Measurements from ENCODE around the gene ZNF831. TPM values are rescaled to one million over a fixed set of nuclear protein-coding genes. Genes with fewer than 3 reads are reported as not detected.

ZNF831 gene
- total RNA-seq, 4 donors from 2014 or later = 0.20 to 0.30 (median 0.24) TPM

DNA sequence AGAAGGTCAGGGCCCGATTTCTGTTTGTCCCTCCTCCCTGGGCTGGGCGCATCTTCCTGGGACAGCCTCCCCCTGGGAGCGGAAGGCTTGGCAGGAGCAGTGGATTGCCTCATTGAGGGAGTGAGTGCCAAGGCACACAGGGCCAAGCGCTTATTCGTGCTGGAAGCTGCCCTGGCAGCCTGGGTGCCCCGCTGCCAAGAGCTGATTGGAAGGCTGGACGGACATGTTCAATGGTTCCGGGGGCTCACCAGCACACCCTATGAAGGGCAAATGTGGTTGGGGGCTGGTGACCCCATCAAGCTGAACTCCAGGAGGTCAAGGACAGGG is 10.3 kb upstream of the ZNF831 start:
- DNase-seq (ENCODE audit: low spot score in 2 of 2) = peak; percentile 51 to 92

DNA sequence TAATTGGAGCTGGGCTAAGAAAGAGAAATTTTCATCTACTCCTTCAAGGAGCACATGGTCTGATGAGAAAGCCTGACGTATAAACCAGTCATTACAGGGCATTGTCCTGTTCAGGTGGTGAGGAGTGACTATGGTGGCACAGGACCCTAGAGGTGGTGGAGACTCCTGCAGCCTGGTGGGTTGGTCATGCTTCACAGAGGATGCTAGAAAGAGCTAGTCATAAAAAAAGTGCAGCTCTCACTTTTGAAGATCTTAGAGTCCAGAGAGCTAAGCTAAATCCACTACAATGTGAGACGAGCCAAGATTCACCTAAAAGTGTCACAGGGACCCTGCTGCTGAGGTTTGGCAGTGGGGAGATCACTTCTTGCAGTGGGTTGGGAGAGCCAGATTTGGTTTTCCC is 9.8 kb upstream of the ZNF831 start:
- TF ChIP-seq, protein P1, sequence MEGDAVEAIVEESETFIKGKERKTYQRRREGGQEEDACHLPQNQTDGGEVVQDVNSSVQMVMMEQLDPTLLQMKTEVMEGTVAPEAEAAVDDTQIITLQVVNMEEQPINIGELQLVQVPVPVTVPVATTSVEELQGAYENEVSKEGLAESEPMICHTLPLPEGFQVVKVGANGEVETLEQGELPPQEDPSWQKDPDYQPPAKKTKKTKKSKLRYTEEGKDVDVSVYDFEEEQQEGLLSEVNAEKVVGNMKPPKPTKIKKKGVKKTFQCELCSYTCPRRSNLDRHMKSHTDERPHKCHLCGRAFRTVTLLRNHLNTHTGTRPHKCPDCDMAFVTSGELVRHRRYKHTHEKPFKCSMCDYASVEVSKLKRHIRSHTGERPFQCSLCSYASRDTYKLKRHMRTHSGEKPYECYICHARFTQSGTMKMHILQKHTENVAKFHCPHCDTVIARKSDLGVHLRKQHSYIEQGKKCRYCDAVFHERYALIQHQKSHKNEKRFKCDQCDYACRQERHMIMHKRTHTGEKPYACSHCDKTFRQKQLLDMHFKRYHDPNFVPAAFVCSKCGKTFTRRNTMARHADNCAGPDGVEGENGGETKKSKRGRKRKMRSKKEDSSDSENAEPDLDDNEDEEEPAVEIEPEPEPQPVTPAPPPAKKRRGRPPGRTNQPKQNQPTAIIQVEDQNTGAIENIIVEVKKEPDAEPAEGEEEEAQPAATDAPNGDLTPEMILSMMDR (IDR thresholded peaks at IDR 0.05) = no peak
- DNase-seq (ENCODE audit: low spot score in 2 of 2) = no peak
- H3K4me3 ChIP-seq (ENCODE audit: low read depth, poor library complexity, severe bottlenecking) = no peak overlapping the region
- intact Hi-C loops (cut with DNase I; ENCODE audit: low total_unique reads) = no loop called here
- WGBS, 2 donors = 58 to 69% methylated on average over 2 of the region's 2 CpGs

More for the DNA sequence above, 10.3 kb upstream of the ZNF831 start:
- no peak for TF ChIP-seq POLR2A (IDR thresholded peaks at IDR 0.05)
- TF ChIP-seq, protein P1 (IDR thresholded peaks at IDR 0.05) = no peak
- 27 to 49% methylated on average over 6 to 8 of the region's 8 CpGs for WGBS, 2 donors
- no peak overlapping the region for H3K4me3 ChIP-seq (ENCODE audit: low read depth, poor library complexity, severe bottlenecking)
- intact Hi-C loops (cut with DNase I; ENCODE audit: low total_unique reads) = no loop called here

DNA sequence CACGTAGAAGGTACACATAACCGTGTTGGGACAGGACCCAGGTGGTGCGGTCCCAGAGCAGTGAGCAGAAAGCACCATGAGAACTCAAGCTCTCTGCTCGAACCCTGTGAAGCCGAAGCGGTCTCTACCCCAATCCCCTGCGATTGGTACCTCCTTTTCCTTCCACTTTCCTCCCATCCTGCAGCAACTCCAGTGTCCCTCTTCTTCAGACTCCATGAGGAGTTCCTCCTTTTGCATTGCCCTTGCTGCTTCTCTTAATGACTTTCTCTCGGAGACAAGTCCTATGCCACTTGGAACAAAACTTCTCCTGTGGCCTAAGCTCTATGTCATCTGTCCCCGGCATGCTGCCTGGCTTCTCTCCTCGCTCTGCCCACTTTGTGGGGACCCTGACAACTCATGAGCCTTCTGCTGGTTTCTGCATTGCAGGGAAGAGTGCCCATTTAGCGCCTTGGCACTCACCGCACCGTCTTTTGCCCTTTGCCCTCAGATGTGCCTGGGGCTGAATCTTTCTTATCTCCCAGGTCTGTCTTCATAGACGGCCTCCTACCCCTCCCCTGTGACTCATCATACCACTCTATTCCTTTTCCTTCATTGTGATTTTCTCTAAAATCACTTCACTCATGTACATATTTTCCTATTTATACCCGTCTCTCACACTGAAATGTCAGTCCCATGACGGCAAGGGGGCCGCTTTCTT is 9.2 kb upstream of the ZNF831 start:
- intact Hi-C loops (cut with DNase I; ENCODE audit: low total_unique reads) = no loop called here
- no peak overlapping the region for H3K4me3 ChIP-seq (ENCODE audit: low read depth, poor library complexity, severe bottlenecking)
- 60 to 71% methylated on average over 17 of the region's 17 CpGs for WGBS, 2 donors
- TF ChIP-seq, protein P1 (IDR thresholded peaks at IDR 0.05) = no peak
- TF ChIP-seq POLR2A (IDR thresholded peaks at IDR 0.05) = no peak
- DNase-seq (ENCODE audit: low spot score in 2 of 2) = no peak

DNA sequence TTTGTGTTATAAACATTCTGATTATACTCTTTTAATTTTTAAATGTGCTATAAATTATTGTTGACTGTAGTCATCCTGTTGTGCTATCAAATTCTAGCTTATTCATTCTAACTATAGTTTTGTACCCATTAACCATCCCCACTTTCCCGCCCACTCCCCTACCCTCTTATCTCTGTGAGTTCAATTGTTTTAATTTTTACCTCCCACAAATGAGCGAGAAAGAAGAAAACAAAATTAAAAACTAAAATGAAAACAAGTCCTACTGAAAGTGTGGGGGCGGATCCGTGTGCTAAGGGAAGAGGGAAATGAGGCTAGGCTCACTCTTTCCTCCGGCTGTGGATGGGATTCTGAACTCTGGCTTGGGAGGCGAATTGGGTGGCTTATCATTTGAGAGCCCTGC is 6.6 kb upstream of the ZNF831 start:
- WGBS, 2 donors = 81 to 82% methylated on average over 6 of the region's 6 CpGs
- no peak for DNase-seq (ENCODE audit: low spot score in 2 of 2)
- H3K4me3 ChIP-seq (ENCODE audit: low read depth, poor library complexity, severe bottlenecking) = no peak overlapping the region
- intact Hi-C loops (cut with DNase I; ENCODE audit: low total_unique reads) = no loop called here
- no peak for TF ChIP-seq POLR2A (IDR thresholded peaks at IDR 0.05)
- TF ChIP-seq, protein P1 (IDR thresholded peaks at IDR 0.05) = no peak

DNA sequence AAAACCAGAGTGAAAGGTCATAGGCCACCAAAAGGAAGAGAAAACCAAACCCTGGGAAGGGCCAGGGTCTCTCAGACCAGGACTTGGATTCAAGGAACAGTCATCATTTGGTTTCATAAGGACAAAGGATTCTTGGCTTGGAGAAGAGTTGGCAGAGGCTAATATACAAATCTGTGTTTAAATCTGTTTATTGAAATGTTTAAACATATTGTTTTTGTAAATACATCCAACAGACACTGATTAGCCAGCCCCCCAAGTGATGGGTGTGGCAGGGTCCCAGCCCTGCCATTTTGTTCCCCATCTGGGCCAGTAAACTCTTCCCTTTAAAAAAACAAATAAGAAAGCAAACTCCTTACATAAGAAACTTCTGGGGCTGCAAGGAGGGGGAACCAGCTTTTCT is 6.1 kb upstream of the ZNF831 start:
- TF ChIP-seq, protein P1 (IDR thresholded peaks at IDR 0.05) = no peak
- intact Hi-C loops (cut with DNase I; ENCODE audit: low total_unique reads) = no loop called here
- DNase-seq (ENCODE audit: low spot score in 2 of 2) = no peak
- H3K4me3 ChIP-seq (ENCODE audit: low read depth, poor library complexity, severe bottlenecking) = no peak overlapping the region

DNA sequence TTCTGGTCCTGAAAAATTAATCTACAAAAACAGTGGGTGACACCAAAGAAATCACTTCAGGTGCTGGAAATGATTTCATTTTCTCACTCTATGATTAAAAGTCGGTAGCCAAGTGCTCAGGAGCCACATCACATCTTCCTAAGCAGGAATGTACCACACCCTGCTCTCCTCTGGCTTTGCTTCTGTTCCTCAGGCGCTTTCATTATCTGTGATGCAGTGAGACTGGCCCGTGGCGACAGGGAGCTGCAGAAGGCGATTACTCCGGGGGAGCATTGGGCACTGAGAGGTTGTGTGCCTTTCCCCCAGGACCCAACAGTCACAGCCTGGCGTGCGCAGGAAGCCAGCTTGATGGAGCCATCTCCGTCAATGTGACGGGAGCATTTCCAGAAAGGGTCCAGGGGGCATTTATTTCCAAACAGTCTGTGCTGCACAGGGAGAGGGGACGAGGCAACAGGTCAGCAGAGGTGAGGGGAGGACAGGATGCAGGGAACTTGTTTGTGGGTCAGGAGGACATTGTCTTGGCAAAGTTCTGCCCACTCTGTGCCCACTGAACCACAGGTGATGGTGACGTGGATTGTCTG is 5.6 kb upstream of the ZNF831 start:
- no peak overlapping the region for H3K4me3 ChIP-seq (ENCODE audit: low read depth, poor library complexity, severe bottlenecking)
- WGBS, 2 donors = 35 to 49% methylated on average over 11 to 12 of the region's 12 CpGs
- intact Hi-C loops (cut with DNase I; ENCODE audit: low total_unique reads) = no loop called here
- no peak for TF ChIP-seq POLR2A (IDR thresholded peaks at IDR 0.05)
- TF ChIP-seq, protein P1 (IDR thresholded peaks at IDR 0.05) = no peak
- DNase-seq (ENCODE audit: low spot score in 2 of 2) = no peak

Measured in lower leg skin (tissue), 4 donors.